A673 (cell line): Measurements from ENCODE around the gene CELA2B. TPM values are rescaled to one million over a fixed set of nuclear protein-coding genes. Genes with fewer than 3 reads are reported as not detected.

Source experiments
- BruUV-seq: library from RNA; stranded (reverse); fragments of 400-500 nt; replicated peaks from 2 replicates; lab custom pipeline; 2021; lab: Mats Ljungman, UMichigan
- CTCF ChIA-PET: fragments of 300-600 bp; sonication (Branson Sonifier 250); formaldehyde crosslinking; loops from one replicate; lab custom pipeline; 2022; ENCODE audit warnings: antibody characterized with exemption; lab: Charles Lee
- POLR2A ChIA-PET: fragments of 300-600 bp; sonication (Branson Sonifier 250); formaldehyde crosslinking; loops from one replicate; lab custom pipeline; 2022; ENCODE audit warnings: antibody characterized with exemption; ENCODE audit not compliant: low non-redundant PET; lab: Charles Lee
- DNase-seq: peaks from one replicate; pipeline ENCODE4 v3.0.0-alpha.2; 2015; ENCODE audit warnings: low spot score
- H3K27ac ChIP-seq: fragments of 200-600 bp; sonication (generic); 2 replicates; pipeline ENCODE4 v1.5.1; 2016; ENCODE audit warnings: mixed run types, low read depth, mild to moderate bottlenecking, mixed read lengths, antibody characterized with exemption, low read length; ENCODE audit not compliant: poor library complexity, severe bottlenecking
- H3K27me3 ChIP-seq: fragments of 200-600 bp; sonication (generic); replicated peaks from 2 replicates; pipeline ENCODE4 v1.6.1; 2017; ENCODE audit warnings: mixed run types, low read depth, mild to moderate bottlenecking, mixed read lengths, antibody characterized with exemption, low read length; ENCODE audit not compliant: insufficient read depth, poor library complexity
- H3K36me3 ChIP-seq: fragments of 200-600 bp; sonication (generic); 2 replicates; pipeline ENCODE4 v1.6.1; 2016; ENCODE audit warnings: mixed run types, mild to moderate bottlenecking, mixed read lengths, antibody characterized with exemption, low read length; ENCODE audit not compliant: insufficient read depth, poor library complexity, severe bottlenecking
- H3K4me1 ChIP-seq: fragments of 200-600 bp; sonication (generic); 2 replicates; pipeline ENCODE4 v1.6.1; 2017; ENCODE audit warnings: mixed run types, mild to moderate bottlenecking, mixed read lengths, antibody characterized with exemption, low read length; ENCODE audit not compliant: insufficient read depth, poor library complexity, severe bottlenecking
- H3K4me3 ChIP-seq: fragments of 200-600 bp; sonication (generic); 2 replicates; pipeline ENCODE4 v1.5.1; 2016; ENCODE audit warnings: low read depth, mixed run types, mild to moderate bottlenecking, mixed read lengths, low read length; ENCODE audit not compliant: poor library complexity, severe bottlenecking
- H3K9me3 ChIP-seq: fragments of 200-600 bp; sonication (generic); 2 replicates; pipeline ENCODE4 v1.6.1; 2016; ENCODE audit warnings: mixed run types, low read depth, mild to moderate bottlenecking, mixed read lengths, antibody characterized with exemption, low read length; ENCODE audit not compliant: poor library complexity, severe bottlenecking
- EZH2 ChIP-seq: fragments of 200-600 bp; sonication (generic); IDR thresholded peaks from 2 replicates; pipeline ENCODE4 v1.6.1; 2017; ENCODE audit warnings: borderline replicate concordance, low read depth, mild to moderate bottlenecking, mixed read lengths, antibody characterized with exemption, low read length; ENCODE audit not compliant: poor library complexity, severe bottlenecking
- intact Hi-C: fragments of 100-400 bp; cut with micrococcal nuclease; formaldehyde crosslinking; loops from one replicate; pipeline ENCODE4 v1.10.0; 2022; ENCODE audit not compliant: unreplicated experiment
- total RNA-seq: library from RNA; stranded (reverse); gene quantifications from 2 replicates; pipeline ENCODE4 v1.2.3, GENCODE V29; 2021
- TF ChIP-seq, protein P1 (sequence below): fragments of 300-800, 200-600 bp; sonication (generic); conservative IDR thresholded peaks from 2 replicates; pipeline ENCODE4 v1.5.1; 2017; ENCODE audit warnings: low read depth, mild to moderate bottlenecking, antibody characterized with exemption, low read length, moderate library complexity, mixed read lengths

Gene CELA2B
- total RNA-seq, 1 experiment from 2014 or later = not detected

- Histone ChIP-seq H3K4me3 (no peak overlapping the region), H3K27ac (no peak overlapping the region), H3K9me3 (no peaks in the 10 kb centered on the region), H3K4me1 (no peaks in the 10 kb centered on the region), H3K27me3 (no peaks in the 10 kb centered on the region), H3K36me3 (no peaks in the 10 kb centered on the region)
- CTCF ChIA-PET = no interaction called here
- no TSS peak for BruUV-seq
- POLR2A ChIA-PET = interaction anchor here (0.7 kb wide), 1 partner anchor 112 kb away, joined by 6 read pairs; no protein-coding TSS in a partner anchor
- TF ChIP-seq, protein P1, sequence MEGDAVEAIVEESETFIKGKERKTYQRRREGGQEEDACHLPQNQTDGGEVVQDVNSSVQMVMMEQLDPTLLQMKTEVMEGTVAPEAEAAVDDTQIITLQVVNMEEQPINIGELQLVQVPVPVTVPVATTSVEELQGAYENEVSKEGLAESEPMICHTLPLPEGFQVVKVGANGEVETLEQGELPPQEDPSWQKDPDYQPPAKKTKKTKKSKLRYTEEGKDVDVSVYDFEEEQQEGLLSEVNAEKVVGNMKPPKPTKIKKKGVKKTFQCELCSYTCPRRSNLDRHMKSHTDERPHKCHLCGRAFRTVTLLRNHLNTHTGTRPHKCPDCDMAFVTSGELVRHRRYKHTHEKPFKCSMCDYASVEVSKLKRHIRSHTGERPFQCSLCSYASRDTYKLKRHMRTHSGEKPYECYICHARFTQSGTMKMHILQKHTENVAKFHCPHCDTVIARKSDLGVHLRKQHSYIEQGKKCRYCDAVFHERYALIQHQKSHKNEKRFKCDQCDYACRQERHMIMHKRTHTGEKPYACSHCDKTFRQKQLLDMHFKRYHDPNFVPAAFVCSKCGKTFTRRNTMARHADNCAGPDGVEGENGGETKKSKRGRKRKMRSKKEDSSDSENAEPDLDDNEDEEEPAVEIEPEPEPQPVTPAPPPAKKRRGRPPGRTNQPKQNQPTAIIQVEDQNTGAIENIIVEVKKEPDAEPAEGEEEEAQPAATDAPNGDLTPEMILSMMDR = no peak
- TF ChIP-seq EZH2 = no peak
- intact Hi-C loops = no loop called here
- no peak for DNase-seq
Observed at GRCh38 chr1:15442759-15443158, 33.1 kb upstream of the CELA2B start.

DNA sequence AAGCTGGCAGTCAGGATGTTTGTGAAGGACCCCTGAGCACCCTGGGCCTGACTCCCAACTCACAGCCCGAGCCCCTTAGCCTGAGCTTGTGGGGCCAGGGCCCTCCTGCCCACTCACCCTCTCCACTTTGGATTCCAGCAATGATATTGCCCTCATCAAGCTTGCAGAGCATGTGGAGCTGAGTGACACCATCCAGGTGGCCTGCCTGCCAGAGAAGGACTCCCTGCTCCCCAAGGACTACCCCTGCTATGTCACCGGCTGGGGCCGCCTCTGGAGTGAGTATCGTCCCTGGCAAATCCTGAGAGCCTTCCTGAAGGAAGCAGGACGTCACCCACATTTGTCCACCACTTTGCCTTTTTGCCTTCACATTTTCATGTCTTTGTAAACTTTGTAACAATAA lies 32.6 kb upstream of the CELA2B start:
- Histone ChIP-seq H3K9me3 (no peaks in the 10 kb centered on the region), H3K4me1 (no peaks in the 10 kb centered on the region), H3K4me3 (no peak overlapping the region), H3K27ac (no peak overlapping the region), H3K36me3 (no peaks in the 10 kb centered on the region), H3K27me3 (no peaks in the 10 kb centered on the region)
- CTCF ChIA-PET = no interaction called here
- intact Hi-C loops = no loop called here
- BruUV-seq = no TSS peak
- DNase-seq = no peak
- TF ChIP-seq, protein P1 = no peak
- no peak for TF ChIP-seq EZH2
- POLR2A ChIA-PET = interaction anchor here (0.7 kb wide), 1 partner anchor 111 kb away, joined by 6 read pairs; no protein-coding TSS in a partner anchor

DNA sequence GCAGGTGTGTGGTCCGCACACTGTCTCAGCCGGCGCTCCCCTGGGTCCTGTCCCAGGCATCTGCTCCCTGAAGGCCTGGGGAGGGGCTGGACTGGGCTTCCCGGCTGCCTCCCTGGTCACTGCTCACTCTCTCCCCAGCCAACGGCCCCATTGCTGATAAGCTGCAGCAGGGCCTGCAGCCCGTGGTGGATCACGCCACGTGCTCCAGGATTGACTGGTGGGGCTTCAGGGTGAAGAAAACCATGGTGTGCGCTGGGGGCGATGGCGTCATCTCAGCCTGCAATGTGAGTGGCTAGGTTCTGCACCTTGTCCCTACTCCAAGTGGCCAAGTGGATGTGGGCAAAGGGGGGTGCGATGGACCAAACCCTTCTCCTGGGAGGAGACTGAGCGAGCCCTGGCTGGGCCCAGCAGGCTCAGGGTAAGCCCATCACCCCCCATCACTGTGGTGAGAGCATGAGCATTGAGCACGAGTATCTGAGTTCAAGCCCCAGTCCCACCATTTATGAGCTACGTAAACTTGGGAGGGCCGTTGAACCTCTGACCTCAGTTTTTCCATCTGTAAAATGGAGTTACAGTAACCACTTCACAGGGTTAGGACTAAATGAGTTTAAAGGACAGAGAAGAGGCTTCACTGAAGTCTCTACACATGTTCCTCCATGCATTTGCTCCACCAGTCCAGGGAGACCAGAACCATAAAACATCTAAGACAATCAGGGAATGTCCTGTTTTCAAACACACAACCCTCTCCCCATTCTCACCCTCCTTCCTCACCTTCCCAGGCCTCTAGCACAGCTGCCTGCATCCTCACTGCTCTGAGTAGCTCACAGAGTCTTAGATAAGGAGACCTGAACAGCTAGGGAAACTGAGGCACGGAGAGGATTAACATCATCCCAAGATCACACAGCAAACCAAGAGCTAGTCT lies 31.2 kb upstream of the CELA2B start:
- Histone ChIP-seq H3K36me3 (no peaks in the 10 kb centered on the region), H3K27ac (no peak overlapping the region), H3K9me3 (no peaks in the 10 kb centered on the region), H3K4me1 (no peaks in the 10 kb centered on the region), H3K27me3 (no peaks in the 10 kb centered on the region), H3K4me3 (no peak overlapping the region)
- intact Hi-C loops = no loop called here
- ChIA-PET POLR2A (no interaction called here), CTCF (no interaction called here)
- no peak for DNase-seq
- no peak for TF ChIP-seq EZH2
- TF ChIP-seq, protein P1 = no peak
- no TSS peak for BruUV-seq
